Loucy (cell line): ENCODE measurements around the gene CRYL1.

Experiments
- H2AFZ ChIP-seq: fragments of 200-600 bp; sonication (generic); 2 replicates; pipeline ENCODE4 v1.6.0; 2016; ENCODE audit warnings: antibody characterized with exemption, mild to moderate bottlenecking, low read length, moderate library complexity
- H3F3A ChIP-seq: fragments of 200-600 bp; 2 replicates; pipeline ENCODE4 v1.6.0; 2016; ENCODE audit warnings: antibody characterized with exemption, low read depth, mild to moderate bottlenecking
- H3K27me3 ChIP-seq: fragments of 200-600 bp; sonication (generic); 2 replicates; pipeline ENCODE4 v1.6.1; 2014; ENCODE audit warnings: low read length, mild to moderate bottlenecking; ENCODE audit not compliant: insufficient read depth, poor library complexity, severe bottlenecking
- H3K36me3 ChIP-seq: fragments of 200-600 bp; sonication (generic); 2 replicates; pipeline ENCODE4 v1.6.1; 2016; ENCODE audit warnings: low read length; ENCODE audit not compliant: insufficient read depth
- H3K4me1 ChIP-seq: fragments of 200-600 bp; sonication (generic); 2 replicates; pipeline ENCODE4 v1.5.1; 2014; ENCODE audit warnings: low read length, mild to moderate bottlenecking; ENCODE audit not compliant: insufficient read depth, poor library complexity, severe bottlenecking
- H3K4me2 ChIP-seq: fragments of 200-600 bp; sonication (generic); 2 replicates; pipeline ENCODE4 v1.6.0; 2014; ENCODE audit warnings: antibody characterized with exemption, low read length, low read depth, mild to moderate bottlenecking; ENCODE audit not compliant: poor library complexity, severe bottlenecking
- H3K4me3 ChIP-seq: fragments of 200-600 bp; sonication (generic); 2 replicates; pipeline ENCODE4 v1.5.1; 2014; ENCODE audit warnings: low read length, mild to moderate bottlenecking, mixed read lengths; ENCODE audit not compliant: poor library complexity, severe bottlenecking
- H3K79me2 ChIP-seq: fragments of 200-600 bp; sonication (generic); 2 replicates; pipeline ENCODE4 v1.6.1; 2014; ENCODE audit warnings: low read length; ENCODE audit not compliant: insufficient read depth
- H3K9ac ChIP-seq: fragments of 200-600 bp; sonication (generic); 2 replicates; pipeline ENCODE4 v1.6.0; 2014; ENCODE audit warnings: mild to moderate bottlenecking, low read depth, low read length, moderate library complexity; ENCODE audit not compliant: poor library complexity, severe bottlenecking
- H3K9me2 ChIP-seq: fragments of 200-600 bp; sonication (generic); replicated peaks from 2 replicates; pipeline ENCODE4 v1.6.1; 2016; ENCODE audit warnings: low read depth, low read length, mixed read lengths
- H3K9me3 ChIP-seq: fragments of 200-600 bp; sonication (generic); 2 replicates; pipeline ENCODE4 v1.6.1; 2014; ENCODE audit warnings: mild to moderate bottlenecking, antibody characterized with exemption, low read length, low read depth; ENCODE audit not compliant: insufficient read depth
- H4K20me1 ChIP-seq: fragments of 200-600 bp; sonication (generic); 2 replicates; pipeline ENCODE4 v1.6.0; 2014; ENCODE audit warnings: antibody characterized with exemption, low read length, mild to moderate bottlenecking; ENCODE audit not compliant: insufficient read depth, poor library complexity, severe bottlenecking
- EZH2phosphoT487 ChIP-seq: fragments of 200-600 bp; IDR thresholded peaks from 2 replicates; pipeline ENCODE4 v1.6.1; 2018; ENCODE audit warnings: antibody characterized with exemption, mild to moderate bottlenecking, moderate library complexity, borderline replicate concordance
- TF ChIP-seq, protein P1 (sequence below): fragments of 200-600 bp; sonication (generic); conservative IDR thresholded peaks from 2 replicates; pipeline ENCODE4 v1.5.1; 2014; ENCODE audit warnings: mild to moderate bottlenecking, antibody characterized with exemption, low read length

The CRYL1 gene

DNA sequence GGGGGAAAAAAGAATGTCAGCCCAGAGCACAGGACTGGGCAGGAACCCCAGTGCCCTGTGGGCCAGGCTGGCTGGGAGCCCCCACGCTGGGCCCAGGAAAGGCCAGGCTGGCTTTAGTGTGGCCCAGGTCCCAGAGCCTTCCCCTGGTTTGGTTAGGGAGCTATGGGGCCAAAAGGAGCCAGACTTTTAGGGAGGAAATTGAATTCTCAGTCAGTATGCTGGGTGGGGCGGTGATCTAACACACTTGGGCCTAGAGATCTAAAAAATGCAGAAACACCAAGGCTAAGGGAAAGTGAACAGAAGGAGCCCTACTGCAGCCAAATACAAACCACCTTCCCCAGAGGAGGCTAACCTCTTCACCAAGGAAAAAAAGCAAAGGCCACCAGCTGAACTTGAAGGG is 137.5 kb downstream of the CRYL1 start:
- Histone ChIP-seq H3F3A (no peaks in the 10 kb centered on the region), H2AFZ (no peak overlapping the region), H3K36me3 (no peaks in the 10 kb centered on the region), H3K4me2 (peak overlapping the region; percentile 14), H3K9ac (no peak overlapping the region), H3K27me3 (no peaks in the 10 kb centered on the region), H3K4me1 (peaks cover 11% of the 10 kb centered on the region), H3K9me3 (no peaks in the 10 kb centered on the region), H3K79me2 (no peaks in the 10 kb centered on the region), H3K9me2 (no peaks in the 10 kb centered on the region), H3K4me3 (no peak overlapping the region), H4K20me1 (no peaks in the 10 kb centered on the region)
- TF ChIP-seq, protein P1, sequence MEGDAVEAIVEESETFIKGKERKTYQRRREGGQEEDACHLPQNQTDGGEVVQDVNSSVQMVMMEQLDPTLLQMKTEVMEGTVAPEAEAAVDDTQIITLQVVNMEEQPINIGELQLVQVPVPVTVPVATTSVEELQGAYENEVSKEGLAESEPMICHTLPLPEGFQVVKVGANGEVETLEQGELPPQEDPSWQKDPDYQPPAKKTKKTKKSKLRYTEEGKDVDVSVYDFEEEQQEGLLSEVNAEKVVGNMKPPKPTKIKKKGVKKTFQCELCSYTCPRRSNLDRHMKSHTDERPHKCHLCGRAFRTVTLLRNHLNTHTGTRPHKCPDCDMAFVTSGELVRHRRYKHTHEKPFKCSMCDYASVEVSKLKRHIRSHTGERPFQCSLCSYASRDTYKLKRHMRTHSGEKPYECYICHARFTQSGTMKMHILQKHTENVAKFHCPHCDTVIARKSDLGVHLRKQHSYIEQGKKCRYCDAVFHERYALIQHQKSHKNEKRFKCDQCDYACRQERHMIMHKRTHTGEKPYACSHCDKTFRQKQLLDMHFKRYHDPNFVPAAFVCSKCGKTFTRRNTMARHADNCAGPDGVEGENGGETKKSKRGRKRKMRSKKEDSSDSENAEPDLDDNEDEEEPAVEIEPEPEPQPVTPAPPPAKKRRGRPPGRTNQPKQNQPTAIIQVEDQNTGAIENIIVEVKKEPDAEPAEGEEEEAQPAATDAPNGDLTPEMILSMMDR, result no peak
- no peak for TF ChIP-seq EZH2phosphoT487

DNA sequence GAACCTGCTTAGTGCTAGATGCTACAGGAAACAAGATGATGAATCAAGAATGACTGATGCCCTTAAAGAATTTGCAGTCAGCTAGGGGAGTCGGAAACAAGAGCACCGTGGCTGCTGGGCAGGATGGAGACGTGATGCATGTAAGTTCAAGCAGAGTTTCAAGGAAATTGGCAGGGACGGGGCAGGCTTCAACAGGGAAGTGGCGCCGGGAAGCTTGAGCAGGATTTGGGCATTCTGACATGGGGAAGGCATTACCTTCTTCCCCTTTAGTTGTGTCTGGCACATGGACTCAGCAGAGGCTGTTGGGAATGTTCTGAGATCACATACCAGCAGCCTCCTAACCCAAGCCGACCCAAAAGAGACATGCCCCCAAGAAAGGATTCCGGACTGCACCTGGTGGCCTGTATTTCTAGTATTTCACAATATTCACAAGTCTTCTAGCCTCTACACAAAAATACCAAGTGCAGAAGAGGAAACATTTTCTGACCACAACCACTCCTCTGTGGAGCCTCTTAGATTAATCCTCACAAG is 138.2 kb downstream of the CRYL1 start:
- Histone ChIP-seq H3F3A (no peaks in the 10 kb centered on the region), H3K9me2 (no peaks in the 10 kb centered on the region), H3K4me1 (peaks cover 11% of the 10 kb centered on the region), H3K9me3 (no peaks in the 10 kb centered on the region), H3K9ac (no peak overlapping the region), H4K20me1 (no peaks in the 10 kb centered on the region), H3K79me2 (no peaks in the 10 kb centered on the region), H3K27me3 (no peaks in the 10 kb centered on the region), H3K4me2 (peak overlapping the region; percentile 14), H3K36me3 (no peaks in the 10 kb centered on the region), H2AFZ (no peak overlapping the region), H3K4me3 (no peak overlapping the region)
- no peak for TF ChIP-seq EZH2phosphoT487
- TF ChIP-seq, protein P1, result no peak

DNA sequence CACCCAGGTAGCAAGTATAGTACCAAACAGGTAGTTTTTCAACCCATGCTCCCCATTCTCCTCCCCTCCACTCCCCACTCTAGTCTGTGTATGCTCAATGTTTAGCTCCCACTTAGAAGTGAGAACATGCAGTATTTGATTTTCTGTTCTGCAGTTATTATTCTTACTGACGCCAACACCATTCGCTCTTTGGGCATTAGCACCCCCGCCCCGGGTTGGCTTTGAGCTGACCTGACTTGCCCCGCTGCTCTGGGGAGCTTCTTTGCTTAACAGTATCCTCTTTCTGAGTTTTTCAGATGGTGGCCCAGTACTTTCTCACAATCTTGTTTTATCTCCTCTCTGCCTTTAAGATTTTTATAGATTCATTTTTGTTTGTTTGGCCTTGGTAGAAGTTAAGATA is 138.7 kb downstream of the CRYL1 start:
- no peak overlapping the region for H2AFZ ChIP-seq
- no peak overlapping the region for H3K4me2 ChIP-seq
- TF ChIP-seq, protein P1, result no peak
- TF ChIP-seq EZH2phosphoT487, result no peak
- peaks cover 11% of the 10 kb centered on the region for H3K4me1 ChIP-seq
- H3K79me2 ChIP-seq, result no peaks in the 10 kb centered on the region
- H4K20me1 ChIP-seq, result no peaks in the 10 kb centered on the region
- no peak overlapping the region for H3K9ac ChIP-seq
- H3K9me3 ChIP-seq, result no peaks in the 10 kb centered on the region
- no peaks in the 10 kb centered on the region for H3F3A ChIP-seq
- no peak overlapping the region for H3K4me3 ChIP-seq
- H3K27me3 ChIP-seq, result no peaks in the 10 kb centered on the region
- H3K9me2 ChIP-seq, result no peaks in the 10 kb centered on the region
- H3K36me3 ChIP-seq, result no peaks in the 10 kb centered on the region
